HL-60 (cell line): ENCODE measurements around the gene PRPH.

Experiments used
- CTCF ChIP-seq: IDR thresholded peaks from one replicate; pipeline ENCODE4 v1.5.1; 2011; ENCODE audit warnings: low read length, control low read depth, inconsistent platforms; ENCODE audit not compliant: insufficient read depth
- GABPA ChIP-seq: IDR thresholded peaks from 2 replicates; pipeline ENCODE4 v1.6.1; 2012; ENCODE audit warnings: low read depth
- POLR2AphosphoS5 ChIP-seq: IDR thresholded peaks from 2 replicates; pipeline ENCODE4 v1.6.1; 2012; ENCODE audit warnings: low read depth
- SPI1 ChIP-seq: IDR thresholded peaks from 2 replicates; pipeline ENCODE4 v1.6.1; 2012; ENCODE audit warnings: low read depth, mild to moderate bottlenecking, borderline replicate concordance
- TF ChIP-seq, protein P1 (sequence below): IDR thresholded peaks from 2 replicates; pipeline ENCODE4 v1.6.1; 2012; ENCODE audit warnings: low read depth; ENCODE audit not compliant: insufficient replicate concordance

DNA sequence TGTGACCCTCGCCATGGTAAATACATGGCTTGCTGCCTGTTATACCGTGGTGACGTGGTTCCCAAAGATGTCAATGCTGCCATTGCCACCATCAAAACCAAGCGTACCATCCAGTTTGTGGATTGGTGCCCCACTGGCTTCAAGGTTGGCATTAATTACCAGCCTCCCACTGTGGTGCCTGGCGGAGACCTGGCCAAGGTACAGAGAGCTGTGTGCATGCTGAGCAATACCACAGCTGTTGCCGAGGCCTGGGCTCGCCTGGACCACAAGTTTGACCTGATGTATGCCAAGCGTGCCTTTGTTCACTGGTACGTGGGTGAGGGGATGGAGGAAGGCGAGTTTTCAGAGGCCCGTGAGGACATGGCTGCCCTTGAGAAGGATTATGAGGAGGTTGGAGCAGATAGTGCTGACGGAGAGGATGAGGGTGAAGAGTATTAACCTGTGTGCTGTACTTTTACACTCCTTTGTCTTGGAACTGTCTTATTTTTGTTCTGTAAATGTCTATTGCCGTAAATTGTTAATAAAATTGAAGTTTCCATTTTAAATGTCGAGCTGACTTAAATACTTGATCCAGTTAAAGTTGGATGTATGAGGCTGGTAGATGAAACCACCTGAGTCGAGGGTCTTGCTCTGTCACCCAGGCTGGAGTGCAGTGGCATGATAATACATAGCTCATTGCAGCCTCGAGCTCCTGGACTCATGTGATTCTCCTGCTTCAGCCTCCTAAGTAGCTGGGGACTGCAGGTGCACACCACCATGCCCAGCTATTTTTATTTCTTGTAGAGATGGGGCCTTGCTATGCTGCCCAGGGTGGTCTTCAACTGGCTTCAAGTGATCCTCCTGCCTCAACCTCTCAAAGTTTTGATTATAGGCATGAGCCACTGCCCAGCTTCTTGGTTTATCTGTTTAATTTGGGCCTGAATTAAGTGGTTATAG lies 21.9 kb upstream of the PRPH start:
- TF ChIP-seq SPI1 (no peak), CTCF (no peak), GABPA (no peak), POLR2AphosphoS5 (no peak)
- TF ChIP-seq, protein P1, sequence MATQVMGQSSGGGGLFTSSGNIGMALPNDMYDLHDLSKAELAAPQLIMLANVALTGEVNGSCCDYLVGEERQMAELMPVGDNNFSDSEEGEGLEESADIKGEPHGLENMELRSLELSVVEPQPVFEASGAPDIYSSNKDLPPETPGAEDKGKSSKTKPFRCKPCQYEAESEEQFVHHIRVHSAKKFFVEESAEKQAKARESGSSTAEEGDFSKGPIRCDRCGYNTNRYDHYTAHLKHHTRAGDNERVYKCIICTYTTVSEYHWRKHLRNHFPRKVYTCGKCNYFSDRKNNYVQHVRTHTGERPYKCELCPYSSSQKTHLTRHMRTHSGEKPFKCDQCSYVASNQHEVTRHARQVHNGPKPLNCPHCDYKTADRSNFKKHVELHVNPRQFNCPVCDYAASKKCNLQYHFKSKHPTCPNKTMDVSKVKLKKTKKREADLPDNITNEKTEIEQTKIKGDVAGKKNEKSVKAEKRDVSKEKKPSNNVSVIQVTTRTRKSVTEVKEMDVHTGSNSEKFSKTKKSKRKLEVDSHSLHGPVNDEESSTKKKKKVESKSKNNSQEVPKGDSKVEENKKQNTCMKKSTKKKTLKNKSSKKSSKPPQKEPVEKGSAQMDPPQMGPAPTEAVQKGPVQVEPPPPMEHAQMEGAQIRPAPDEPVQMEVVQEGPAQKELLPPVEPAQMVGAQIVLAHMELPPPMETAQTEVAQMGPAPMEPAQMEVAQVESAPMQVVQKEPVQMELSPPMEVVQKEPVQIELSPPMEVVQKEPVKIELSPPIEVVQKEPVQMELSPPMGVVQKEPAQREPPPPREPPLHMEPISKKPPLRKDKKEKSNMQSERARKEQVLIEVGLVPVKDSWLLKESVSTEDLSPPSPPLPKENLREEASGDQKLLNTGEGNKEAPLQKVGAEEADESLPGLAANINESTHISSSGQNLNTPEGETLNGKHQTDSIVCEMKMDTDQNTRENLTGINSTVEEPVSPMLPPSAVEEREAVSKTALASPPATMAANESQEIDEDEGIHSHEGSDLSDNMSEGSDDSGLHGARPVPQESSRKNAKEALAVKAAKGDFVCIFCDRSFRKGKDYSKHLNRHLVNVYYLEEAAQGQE: no peak
